HepG2 (cell line): Measurements from ENCODE around the gene U2AF1L4. TPM values are rescaled to one million over a fixed set of nuclear protein-coding genes. Genes with fewer than 3 reads are reported as not detected.

Source experiments
- BRF2 ChIP-seq: sonication (generic); formaldehyde crosslinking; IDR thresholded peaks from 2 replicates; pipeline ENCODE4 v1.8.1; 2022; ENCODE audit warnings: mild to moderate bottlenecking, missing genetic modification reagents
- CBX1 ChIP-seq: IDR thresholded peaks from one replicate; pipeline ENCODE4 v1.6.1; 2016; ENCODE audit warnings: antibody characterized with exemption, low read depth
- ERF ChIP-seq: IDR thresholded peaks from 2 replicates; pipeline ENCODE4 v1.6.1; 2018; ENCODE audit warnings: missing biosample characterization, missing genetic modification reagents
- EZH2 ChIP-seq: conservative IDR thresholded peaks from 2 replicates; pipeline ENCODE4 v1.6.1; 2012; ENCODE audit warnings: mild to moderate bottlenecking, low read depth, low read length, moderate library complexity
- FOXA3 ChIP-seq: IDR thresholded peaks from 2 replicates; pipeline ENCODE4 v1.6.1; 2016; ENCODE audit warnings: missing genetic modification reagents, missing compliant biosample characterization
- FOXJ3 ChIP-seq: sonication (generic); formaldehyde crosslinking; IDR thresholded peaks from 2 replicates; pipeline ENCODE4 v1.4.0; 2020; ENCODE audit warnings: missing genetic modification reagents, mild to moderate bottlenecking, borderline replicate concordance
- TCF7L2 ChIP-seq: IDR thresholded peaks from 2 replicates; pipeline ENCODE4 v1.6.1; 2011; ENCODE audit warnings: mild to moderate bottlenecking, low read depth, low read length, moderate library complexity
- TFE3 ChIP-seq: IDR thresholded peaks from 2 replicates; pipeline ENCODE4 v1.6.1; 2016
- TOPORS ChIP-seq: sonication (generic); formaldehyde crosslinking; IDR thresholded peaks from 2 replicates; pipeline ENCODE4 v1.8.0; 2023; ENCODE audit warnings: mild to moderate bottlenecking, missing genetic modification reagents
- ZBTB21 ChIP-seq: sonication (generic); formaldehyde crosslinking; IDR thresholded peaks from 2 replicates; pipeline ENCODE4 v1.4.0; 2020; ENCODE audit warnings: missing genetic modification reagents
- ZNF12 ChIP-seq: sonication (generic); formaldehyde crosslinking; IDR thresholded peaks from 2 replicates; pipeline ENCODE4 v1.5.0; 2020; ENCODE audit warnings: missing genetic modification reagents
- ZNF34 ChIP-seq: sonication (generic); formaldehyde crosslinking; IDR thresholded peaks from 2 replicates; pipeline ENCODE4 v1.4.0; 2020; ENCODE audit warnings: mild to moderate bottlenecking, missing genetic modification reagents, borderline replicate concordance
- ZNF343 ChIP-seq: sonication (generic); formaldehyde crosslinking; IDR thresholded peaks from 2 replicates; pipeline ENCODE4 v1.4.0; 2020; ENCODE audit warnings: mild to moderate bottlenecking, missing genetic modification reagents
- ZNF562 ChIP-seq: sonication (generic); formaldehyde crosslinking; IDR thresholded peaks from 2 replicates; pipeline ENCODE4 v1.8.0; 2022; ENCODE audit warnings: missing genetic modification reagents, borderline replicate concordance
- ZNF782 ChIP-seq: sonication (generic); formaldehyde crosslinking; IDR thresholded peaks from 2 replicates; pipeline ENCODE4 v1.4.0; 2020; ENCODE audit warnings: missing genetic modification reagents, mild to moderate bottlenecking, borderline replicate concordance
- polyA plus RNA-seq, 8 experiments: library from polyadenylated mRNA; depleted of rRNA in 3 of 8; stranded (reverse) in 7 of 8; unstranded in 1 of 8; fragments of >200 nt; fragmentation: Illumina TruSeq in 4 of 8; extraction: Trizol in 4 of 8; gene quantifications; 2 replicates each; pipeline versions ENCODE4 v1.2.1 to v1.2.3, GENCODE V29; 2011 to 2016; ENCODE audit warnings: low read depth in 4 of 8, missing spikeins in 1 of 8, mixed read lengths in 1 of 8; ENCODE audit not compliant: insufficient read depth in 1 of 8
- total RNA-seq, 5 experiments: library from RNA; depleted of rRNA; stranded (reverse); fragments of >200 nt; fragmentation: Illumina TruSeq; extraction: Trizol; gene quantifications; 2 replicates each; pipeline ENCODE4 v1.2.3, GENCODE V29; 2016; ENCODE audit warnings: low read depth in 1 of 5
- TF ChIP-seq, protein P1 (sequence below): sonication (generic); formaldehyde crosslinking; IDR thresholded peaks from 2 replicates; pipeline ENCODE4 v1.5.0; 2020; ENCODE audit warnings: mild to moderate bottlenecking, missing genetic modification reagents
- TF ChIP-seq, protein P2 (sequence below): sonication (generic); formaldehyde crosslinking; IDR thresholded peaks from 2 replicates; pipeline ENCODE4 v1.8.1; 2023; ENCODE audit warnings: missing genetic modification reagents, inconsistent platforms, borderline replicate concordance
- TF ChIP-seq, protein P3 (sequence below): sonication (generic); formaldehyde crosslinking; IDR thresholded peaks from 2 replicates; pipeline ENCODE4 v1.5.1; 2020; ENCODE audit warnings: mild to moderate bottlenecking, missing genetic modification reagents
- TF ChIP-seq, protein P4 (sequence below): sonication (generic); formaldehyde crosslinking; IDR thresholded peaks from 2 replicates; pipeline ENCODE4 v1.8.0; 2022; ENCODE audit warnings: mild to moderate bottlenecking, missing genetic modification reagents, moderate library complexity

Gene U2AF1L4
- total and polyA plus RNA-seq, 2 of the 13 experiments (the other 11 are each of a cell fraction or from before 2014, with no cell fraction given), result 7.9 to 15.4 TPM

- TF ChIP-seq, protein P1, sequence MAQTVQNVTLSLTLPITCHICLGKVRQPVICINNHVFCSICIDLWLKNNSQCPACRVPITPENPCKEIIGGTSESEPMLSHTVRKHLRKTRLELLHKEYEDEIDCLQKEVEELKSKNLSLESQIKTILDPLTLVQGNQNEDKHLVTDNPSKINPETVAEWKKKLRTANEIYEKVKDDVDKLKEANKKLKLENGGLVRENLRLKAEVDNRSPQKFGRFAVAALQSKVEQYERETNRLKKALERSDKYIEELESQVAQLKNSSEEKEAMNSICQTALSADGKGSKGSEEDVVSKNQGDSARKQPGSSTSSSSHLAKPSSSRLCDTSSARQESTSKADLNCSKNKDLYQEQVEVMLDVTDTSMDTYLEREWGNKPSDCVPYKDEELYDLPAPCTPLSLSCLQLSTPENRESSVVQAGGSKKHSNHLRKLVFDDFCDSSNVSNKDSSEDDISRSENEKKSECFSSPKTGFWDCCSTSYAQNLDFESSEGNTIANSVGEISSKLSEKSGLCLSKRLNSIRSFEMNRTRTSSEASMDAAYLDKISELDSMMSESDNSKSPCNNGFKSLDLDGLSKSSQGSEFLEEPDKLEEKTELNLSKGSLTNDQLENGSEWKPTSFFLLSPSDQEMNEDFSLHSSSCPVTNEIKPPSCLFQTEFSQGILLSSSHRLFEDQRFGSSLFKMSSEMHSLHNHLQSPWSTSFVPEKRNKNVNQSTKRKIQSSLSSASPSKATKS, result no peak
- TF ChIP-seq, protein P2, sequence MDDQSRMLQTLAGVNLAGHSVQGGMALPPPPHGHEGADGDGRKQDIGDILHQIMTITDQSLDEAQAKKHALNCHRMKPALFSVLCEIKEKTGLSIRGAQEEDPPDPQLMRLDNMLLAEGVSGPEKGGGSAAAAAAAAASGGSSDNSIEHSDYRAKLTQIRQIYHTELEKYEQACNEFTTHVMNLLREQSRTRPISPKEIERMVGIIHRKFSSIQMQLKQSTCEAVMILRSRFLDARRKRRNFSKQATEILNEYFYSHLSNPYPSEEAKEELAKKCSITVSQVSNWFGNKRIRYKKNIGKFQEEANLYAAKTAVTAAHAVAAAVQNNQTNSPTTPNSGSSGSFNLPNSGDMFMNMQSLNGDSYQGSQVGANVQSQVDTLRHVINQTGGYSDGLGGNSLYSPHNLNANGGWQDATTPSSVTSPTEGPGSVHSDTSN (CRISPR knock-in tag), result no peak
- TF ChIP-seq CBX1 (no peak), TFE3 (CRISPR knock-in tag) (peak; percentile 47; the same call in 1 of the 2 replicates), ZNF343 (CRISPR knock-in tag) (no peak), ZNF782 (CRISPR knock-in tag) (no peak), ZNF12 (peak; percentile 23; the same call in 1 of the 2 replicates), TCF7L2 (no peak), ZBTB21 (CRISPR knock-in tag) (no peak), TOPORS (CRISPR knock-in tag) (no peak), ERF (CRISPR knock-in tag) (peak; percentile 76), EZH2 (no peak), ZNF562 (CRISPR knock-in tag) (no peak), BRF2 (CRISPR knock-in tag) (no peak; the same call in 1 of the 2 replicates), FOXA3 (peak; percentile 45; the same call in 1 of the 2 replicates), FOXJ3 (CRISPR knock-in tag) (0 out of 2 replicates have a peak, but pooled peaks have one; percentile 35), ZNF34 (CRISPR knock-in tag) (no peak; the same call in 1 of the 2 replicates)
- TF ChIP-seq, protein P3, sequence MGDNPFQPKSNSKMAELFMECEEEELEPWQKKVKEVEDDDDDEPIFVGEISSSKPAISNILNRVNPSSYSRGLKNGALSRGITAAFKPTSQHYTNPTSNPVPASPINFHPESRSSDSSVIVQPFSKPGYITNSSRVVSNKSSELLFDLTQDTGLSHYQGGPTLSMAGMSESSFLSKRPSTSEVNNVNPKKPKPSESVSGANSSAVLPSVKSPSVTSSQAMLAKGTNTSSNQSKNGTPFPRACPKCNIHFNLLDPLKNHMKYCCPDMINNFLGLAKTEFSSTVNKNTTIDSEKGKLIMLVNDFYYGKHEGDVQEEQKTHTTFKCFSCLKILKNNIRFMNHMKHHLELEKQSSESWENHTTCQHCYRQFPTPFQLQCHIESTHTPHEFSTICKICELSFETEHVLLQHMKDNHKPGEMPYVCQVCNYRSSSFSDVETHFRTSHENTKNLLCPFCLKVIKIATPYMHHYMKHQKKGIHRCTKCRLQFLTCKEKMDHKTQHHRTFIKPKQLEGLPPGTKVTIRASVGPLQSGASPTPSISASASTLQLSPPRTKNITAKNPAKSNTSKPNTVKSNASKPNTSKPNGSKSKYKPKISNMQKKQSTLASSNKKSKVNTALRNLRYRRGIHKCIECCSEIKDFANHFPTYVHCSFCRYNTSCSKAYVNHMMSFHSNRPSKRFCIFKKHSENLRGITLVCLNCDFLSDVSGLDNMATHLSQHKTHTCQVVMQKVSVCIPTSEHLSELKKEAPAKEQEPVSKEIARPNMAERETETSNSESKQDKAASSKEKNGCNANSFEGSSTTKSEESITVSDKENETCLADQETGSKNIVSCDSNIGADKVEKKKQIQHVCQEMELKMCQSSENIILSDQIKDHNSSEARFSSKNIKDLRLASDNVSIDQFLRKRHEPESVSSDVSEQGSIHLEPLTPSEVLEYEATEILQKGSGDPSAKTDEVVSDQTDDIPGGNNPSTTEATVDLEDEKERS, result no peak
- TF ChIP-seq, protein P4, sequence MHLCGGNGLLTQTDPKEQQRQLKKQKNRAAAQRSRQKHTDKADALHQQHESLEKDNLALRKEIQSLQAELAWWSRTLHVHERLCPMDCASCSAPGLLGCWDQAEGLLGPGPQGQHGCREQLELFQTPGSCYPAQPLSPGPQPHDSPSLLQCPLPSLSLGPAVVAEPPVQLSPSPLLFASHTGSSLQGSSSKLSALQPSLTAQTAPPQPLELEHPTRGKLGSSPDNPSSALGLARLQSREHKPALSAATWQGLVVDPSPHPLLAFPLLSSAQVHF (CRISPR knock-in tag), result no peak
These were observed 4.6 kb downstream of the U2AF1L4 start (continued) for GRCh38 chr19:35740423-35741202.
